ENCODE data around the gene TMEM200C. TPM values are rescaled to one million over a fixed set of nuclear protein-coding genes. Genes with fewer than 3 reads are reported as not detected.

The TMEM200C gene
- total RNA-seq, 4 donors from 2014 or later: under 0.01 to 0.19 (median 0.13) TPM; not detected in 1

- H3K9me3 ChIP-seq: no peaks in the 10 kb centered on the region
- H3K4me1 ChIP-seq: peaks cover 0 to 30% (median 3%) of the 10 kb centered on the region in 4 donors
- TF ChIP-seq POLR2A (IDR thresholded peaks at IDR 0.05) (no peak), CTCF (IDR thresholded peaks at IDR 0.05) (no peak)
- peak in 1 of 3 donors; percentile 49 for DNase-seq
- H3K27ac ChIP-seq: peak overlapping the region in 2 of 4 donors; percentile 52 to 60
- H3K27me3 ChIP-seq: peaks cover 0 to 25% of the 10 kb centered on the region in 2 donors
- peak overlapping the region; percentile 27 to 53 (median 43) for H3K4me3 ChIP-seq
- no peaks in the 10 kb centered on the region for H3K36me3 ChIP-seq
Observed at GRCh38 chr18:5894611-5895298, 567 bp downstream of the TMEM200C start.

GRCh38 chr18:5893956-5894610 lies 1.2 kb downstream of the TMEM200C start:
- peaks cover 0 to 25% of the 10 kb centered on the region in 2 donors for H3K27me3 ChIP-seq
- no peak overlapping the region for H3K27ac ChIP-seq

GRCh38 chr18:5892823-5893431 lies 2.4 kb downstream of the TMEM200C start:
- DNase-seq: no peak
- Histone ChIP-seq H3K36me3 (no peaks in the 10 kb centered on the region), H3K27ac (no peak overlapping the region), H3K4me1 (peaks cover 0 to 30% (median 3%) of the 10 kb centered on the region in 4 donors), H3K4me3 (no peak overlapping the region), H3K9me3 (no peaks in the 10 kb centered on the region), H3K27me3 (peaks cover 0 to 25% of the 10 kb centered on the region in 2 donors)
- TF ChIP-seq POLR2A (IDR thresholded peaks at IDR 0.05) (no peak), CTCF (IDR thresholded peaks at IDR 0.05) (no peak)

More at GRCh38 chr18:5893956-5894610, 1.2 kb downstream of the TMEM200C start:
- peaks cover 0 to 30% (median 3%) of the 10 kb centered on the region in 4 donors for H3K4me1 ChIP-seq
- TF ChIP-seq CTCF (IDR thresholded peaks at IDR 0.05) (no peak), POLR2A (IDR thresholded peaks at IDR 0.05) (no peak)
- H3K4me3 ChIP-seq: peak overlapping the region in 2 of 4 donors; percentile 47 to 53
- DNase-seq: no peak
- no peaks in the 10 kb centered on the region for H3K36me3 ChIP-seq
- no peaks in the 10 kb centered on the region for H3K9me3 ChIP-seq

GRCh38 chr18:5891854-5892215 lies 3.5 kb downstream of the TMEM200C start:
- TF ChIP-seq POLR2A (IDR thresholded peaks at IDR 0.05): no peak
- TF ChIP-seq CTCF (IDR thresholded peaks at IDR 0.05): no peak
- DNase-seq: no peak
- Histone ChIP-seq H3K27me3 (peaks cover 0 to 25% of the 10 kb centered on the region in 2 donors), H3K9me3 (no peaks in the 10 kb centered on the region), H3K27ac (no peak overlapping the region), H3K36me3 (no peaks in the 10 kb centered on the region), H3K4me1 (peaks cover 0 to 30% (median 3%) of the 10 kb centered on the region in 4 donors), H3K4me3 (no peak overlapping the region)

- no peak overlapping the region for H3K27ac ChIP-seq
- H3K4me1 ChIP-seq: peaks cover 0 to 28% (median 3%) of the 10 kb centered on the region in 4 donors
- TF ChIP-seq CTCF (IDR thresholded peaks at IDR 0.05) (no peak), POLR2A (IDR thresholded peaks at IDR 0.05) (no peak)
- DNase-seq: no peak
- peaks cover 0 to 25% of the 10 kb centered on the region in 2 donors for H3K27me3 ChIP-seq
- H3K9me3 ChIP-seq: no peaks in the 10 kb centered on the region
- H3K36me3 ChIP-seq: no peaks in the 10 kb centered on the region
- H3K4me3 ChIP-seq: peak overlapping the region in 3 of 4 donors; percentile 36 to 56 (median 53)
Observed at GRCh38 chr18:5891184-5891853, 4.0 kb downstream of the TMEM200C start.

Measured in Peyer's patch (tissue), 4 donors.